Measurements from ENCODE around the gene PSMB2.
"Not testable (repeated sequence)": the region's sequence is repeated elsewhere in the genome, so short reads cannot be mapped to it uniquely, and the experiment has no call there.

The PSMB2 gene

GRCh38 chr1:35585281-35585680 lies 56.0 kb downstream of the PSMB2 start:
- Histone ChIP-seq H3K36me3 (no peaks in the 10 kb centered on the region), H3K4me1 (no peaks in the 10 kb centered on the region), H3K27me3 (no peaks in the 10 kb centered on the region), H3K9me3 (no peaks in the 10 kb centered on the region), H3K4me3 (ENCODE audit: low read depth, low read length) (no peak overlapping the region)
- no peak for DNase-seq
- TF ChIP-seq CTCF (IDR thresholded peaks at IDR 0.05; ENCODE audit: low read depth, low read length), result no peak

- not testable (repeated sequence) for DNase-seq, H3K27me3 ChIP-seq, H3K36me3 ChIP-seq
Observed at GRCh38 chr1:35581621-35582020, 59.7 kb downstream of the PSMB2 start.

GRCh38 chr1:35580949-35581388 lies 60.4 kb downstream of the PSMB2 start:
- TF ChIP-seq CTCF (IDR thresholded peaks at IDR 0.05; ENCODE audit: low read depth, low read length), result no peak
- Histone ChIP-seq H3K9me3 (no peaks in the 10 kb centered on the region), H3K4me1 (no peaks in the 10 kb centered on the region), H3K27me3 (no peaks in the 10 kb centered on the region), H3K36me3 (no peaks in the 10 kb centered on the region), H3K4me3 (ENCODE audit: low read depth, low read length) (no peak overlapping the region)
- no peak for DNase-seq

More at GRCh38 chr1:35581621-35582020, 59.7 kb downstream of the PSMB2 start:
- H3K9me3 ChIP-seq; H3K4me3 ChIP-seq (ENCODE audit: low read depth, low read length); H3K4me1 ChIP-seq: not testable (repeated sequence)

- Histone ChIP-seq H3K4me1 (no peaks in the 10 kb centered on the region), H3K4me3 (ENCODE audit: low read depth, low read length) (no peak overlapping the region), H3K36me3 (no peaks in the 10 kb centered on the region), H3K9me3 (no peaks in the 10 kb centered on the region), H3K27me3 (no peaks in the 10 kb centered on the region)
- no peak for DNase-seq
- TF ChIP-seq CTCF (IDR thresholded peaks at IDR 0.05; ENCODE audit: low read depth, low read length), result no peak
Observed at GRCh38 chr1:35577071-35577998, 64.0 kb downstream of the PSMB2 start.

- H3K4me1 ChIP-seq; H3K36me3 ChIP-seq; H3K27me3 ChIP-seq; DNase-seq; H3K9me3 ChIP-seq; H3K4me3 ChIP-seq (ENCODE audit: low read depth, low read length): not testable (repeated sequence)
Observed at GRCh38 chr1:35576766-35577070, 64.6 kb downstream of the PSMB2 start.

GRCh38 chr1:35576061-35576765 lies 65.1 kb downstream of the PSMB2 start:
- no peaks in the 10 kb centered on the region for H3K9me3 ChIP-seq
- H3K27me3 ChIP-seq, result no peaks in the 10 kb centered on the region
- TF ChIP-seq CTCF (IDR thresholded peaks at IDR 0.05; ENCODE audit: low read depth, low read length), result no peak
- H3K36me3 ChIP-seq, result no peaks in the 10 kb centered on the region
- H3K4me3 ChIP-seq (ENCODE audit: low read depth, low read length), result no peak overlapping the region
- H3K4me1 ChIP-seq, result no peaks in the 10 kb centered on the region
- no peak for DNase-seq

DNA sequence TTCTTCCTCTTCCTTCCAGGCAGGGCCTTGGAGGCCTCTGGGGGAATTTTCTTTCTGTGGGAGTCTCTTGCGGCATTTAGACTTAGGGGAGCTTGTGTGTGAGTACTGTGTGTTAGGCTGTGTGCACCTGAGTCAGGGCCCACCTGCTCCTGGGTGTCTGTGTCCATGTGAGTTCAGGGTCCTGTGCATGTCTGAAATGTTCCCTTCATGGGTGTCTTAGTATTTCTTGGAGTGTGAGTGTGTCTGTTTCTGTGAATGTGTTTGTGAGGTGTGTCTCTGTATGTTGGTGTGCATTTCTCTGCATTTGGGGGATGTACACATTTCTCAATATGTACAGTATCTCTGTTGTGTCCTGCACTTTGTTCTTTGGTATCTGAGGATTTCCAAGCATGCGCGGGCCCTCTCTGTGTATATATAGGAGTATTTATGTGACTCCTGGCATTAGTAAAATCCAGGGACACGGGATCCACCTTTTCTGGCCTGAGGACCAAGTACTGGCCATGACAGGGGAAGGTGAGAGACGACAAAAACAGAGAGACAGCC lies 65.8 kb downstream of the PSMB2 start:
- no peaks in the 10 kb centered on the region for H3K36me3 ChIP-seq
- H3K4me1 ChIP-seq, result no peaks in the 10 kb centered on the region
- H3K4me3 ChIP-seq (ENCODE audit: low read depth, low read length), result no peak overlapping the region
- no peak for DNase-seq
- H3K27me3 ChIP-seq, result no peaks in the 10 kb centered on the region
- H3K9me3 ChIP-seq, result no peaks in the 10 kb centered on the region
- TF ChIP-seq CTCF (IDR thresholded peaks at IDR 0.05; ENCODE audit: low read depth, low read length), result no peak

Data from BE2C (cell line).